IPS-15b (cell line): Measurements from ENCODE around the gene NNAT.

Experiments
- H3K27me3 ChIP-seq: one replicate; pipeline ENCODE4 v1.6.1; 2013; ENCODE audit warnings: low read length; ENCODE audit not compliant: control insufficient read depth, insufficient read depth
- H3K36me3 ChIP-seq: one replicate; pipeline ENCODE4 v1.6.1; 2013; ENCODE audit warnings: low read length; ENCODE audit not compliant: control insufficient read depth, insufficient read depth
- H3K4me1 ChIP-seq: one replicate; pipeline ENCODE4 v1.6.1; 2013; ENCODE audit warnings: mild to moderate bottlenecking, low read length; ENCODE audit not compliant: control insufficient read depth, insufficient read depth
- H3K4me3 ChIP-seq: one replicate; pipeline ENCODE4 v1.5.1; 2013; ENCODE audit warnings: low read depth, low read length
- H3K9ac ChIP-seq: one replicate; pipeline ENCODE4 v1.6.1; 2013; ENCODE audit warnings: low read depth, mild to moderate bottlenecking, low read length
- H3K9me3 ChIP-seq: one replicate; pipeline ENCODE4 v1.6.1; 2013; ENCODE audit warnings: mild to moderate bottlenecking, low read length; ENCODE audit not compliant: control insufficient read depth, insufficient read depth

The NNAT gene

GRCh38 chr20:37566590-37567330 lies 45.7 kb downstream of the NNAT start:
- Histone ChIP-seq H3K9me3 (no peaks in the 10 kb centered on the region), H3K4me1 (peaks cover 12% of the 10 kb centered on the region), H3K4me3 (peak overlapping the region; percentile 5), H3K9ac (no peak overlapping the region), H3K27me3 (peaks cover 12% of the 10 kb centered on the region), H3K36me3 (no peaks in the 10 kb centered on the region)

DNA sequence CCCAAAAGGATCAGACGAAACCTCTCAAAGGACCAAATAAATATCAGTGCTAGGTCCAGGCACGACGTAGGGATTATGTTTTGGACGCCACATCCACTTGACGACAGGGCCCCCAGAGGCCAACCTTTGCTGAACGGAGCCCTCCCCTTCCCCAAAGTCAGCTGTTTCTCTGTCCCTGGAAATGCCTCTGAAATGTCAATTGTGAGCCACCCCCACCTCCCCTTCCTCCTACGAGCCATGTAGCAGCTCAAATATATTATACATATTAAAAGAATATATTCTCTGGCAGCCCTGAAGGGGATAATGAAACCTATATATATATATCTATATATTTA lies 46.2 kb downstream of the NNAT start:
- no peaks in the 10 kb centered on the region for H3K9me3 ChIP-seq
- H3K36me3 ChIP-seq = no peaks in the 10 kb centered on the region
- H3K4me1 ChIP-seq = peaks cover 12% of the 10 kb centered on the region
- peaks cover 12% of the 10 kb centered on the region for H3K27me3 ChIP-seq
- H3K9ac ChIP-seq = no peak overlapping the region
- peak overlapping the region; percentile 5 for H3K4me3 ChIP-seq

- peaks cover 10% of the 10 kb centered on the region for H3K4me1 ChIP-seq
- H3K9me3 ChIP-seq = no peaks in the 10 kb centered on the region
- no peak overlapping the region for H3K9ac ChIP-seq
- peak overlapping the region; percentile 43 for H3K4me3 ChIP-seq
- peaks cover 12% of the 10 kb centered on the region for H3K27me3 ChIP-seq
- no peaks in the 10 kb centered on the region for H3K36me3 ChIP-seq
These were observed 46.9 kb downstream of the NNAT start for GRCh38 chr20:37567671-37568588.

GRCh38 chr20:37570419-37570818 lies 49.4 kb downstream of the NNAT start:
- Histone ChIP-seq H3K4me1 (peaks cover 9% of the 10 kb centered on the region), H3K4me3 (no peak overlapping the region), H3K9ac (no peak overlapping the region), H3K9me3 (no peaks in the 10 kb centered on the region), H3K27me3 (peaks cover 10% of the 10 kb centered on the region), H3K36me3 (no peaks in the 10 kb centered on the region)

DNA sequence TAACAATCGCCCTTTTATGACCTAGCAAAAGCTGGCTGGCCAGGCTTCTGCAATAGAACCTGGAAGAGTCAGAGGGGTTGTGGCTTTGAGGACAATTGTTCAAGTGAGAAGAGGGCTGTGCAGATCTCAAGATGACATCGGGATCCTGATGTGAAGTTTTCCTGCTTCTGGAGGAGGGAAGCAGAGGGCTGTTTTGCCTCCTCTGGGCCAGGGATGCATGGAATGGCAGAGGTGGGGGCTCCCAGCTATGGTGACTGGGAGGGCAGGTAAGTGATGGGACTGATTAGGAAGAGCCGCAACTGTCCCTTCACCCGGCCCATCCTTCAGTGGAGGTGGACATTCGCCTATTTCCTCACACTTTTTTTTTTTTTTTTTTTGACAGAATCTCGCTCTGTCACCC lies 50.0 kb downstream of the NNAT start:
- no peaks in the 10 kb centered on the region for H3K9me3 ChIP-seq
- H3K9ac ChIP-seq = no peak overlapping the region
- H3K4me1 ChIP-seq = peaks cover 9% of the 10 kb centered on the region
- H3K27me3 ChIP-seq = peaks cover 9% of the 10 kb centered on the region
- H3K36me3 ChIP-seq = no peaks in the 10 kb centered on the region
- H3K4me3 ChIP-seq = no peak overlapping the region
